Uterine smooth muscle cell (primary cell): ENCODE measurements around the gene SLC23A3. TPM values are rescaled to one million over a fixed set of nuclear protein-coding genes. Genes with fewer than 3 reads are reported as not detected.

Experiments
- total RNA-seq: library from RNA; depleted of rRNA; stranded (reverse); fragments of >200 nt; gene quantifications from 2 replicates; pipeline ENCODE4 v1.2.3, GENCODE V29; 2014

SLC23A3 gene
- 1.00 and 2.5 TPM in 2 replicates for total RNA-seq

DNA sequence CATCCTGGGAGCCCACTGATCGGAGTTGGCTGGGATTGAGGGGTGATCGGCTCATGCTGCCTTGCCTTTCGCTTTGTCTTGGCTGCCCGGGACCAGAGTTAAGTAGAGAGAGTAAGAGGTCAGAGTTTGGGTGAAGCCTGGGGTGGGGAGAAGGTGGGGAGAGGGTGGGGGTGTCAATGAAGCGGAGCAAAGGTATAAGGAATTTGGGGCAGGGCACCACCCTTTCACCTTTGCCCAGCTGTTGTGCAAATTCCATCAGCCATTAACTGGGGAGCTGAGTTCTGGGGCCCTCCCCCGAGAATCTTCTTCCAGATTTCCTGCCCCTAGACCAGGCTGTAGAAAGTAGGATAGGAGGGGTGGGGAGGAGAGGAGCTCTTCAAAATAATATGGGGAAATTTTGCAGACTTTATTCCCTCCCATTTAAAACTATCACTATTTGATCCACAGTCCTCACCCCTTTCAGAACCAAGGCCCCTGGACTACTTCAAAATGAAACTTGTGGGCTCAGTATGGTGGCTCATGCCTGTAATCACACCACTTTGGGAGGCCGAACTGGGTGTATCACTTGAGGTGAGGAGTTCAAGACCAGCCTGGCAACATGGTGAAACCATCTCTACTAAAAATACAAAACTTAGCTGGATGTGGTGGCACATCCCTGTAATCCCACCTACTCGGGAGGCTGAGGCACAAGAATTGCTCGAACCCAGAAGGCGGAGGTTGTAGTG is at the start of gene SLC23A3:
Gene SLC23A3, minus strand, starts transcription at position 100 of the 725 bp plus-strand sequence. Its CDS starts 45 bp downstream, at position 55.

GRCh38 chr2:219218732-219219701 is 49.2 kb upstream of the SLC23A3 start, which contains the start of gene ABCB6:
Gene ABCB6, minus strand, starts transcription at chr2:219218958. Its CDS starts 285 bp downstream, at chr2:219218673.

DNA sequence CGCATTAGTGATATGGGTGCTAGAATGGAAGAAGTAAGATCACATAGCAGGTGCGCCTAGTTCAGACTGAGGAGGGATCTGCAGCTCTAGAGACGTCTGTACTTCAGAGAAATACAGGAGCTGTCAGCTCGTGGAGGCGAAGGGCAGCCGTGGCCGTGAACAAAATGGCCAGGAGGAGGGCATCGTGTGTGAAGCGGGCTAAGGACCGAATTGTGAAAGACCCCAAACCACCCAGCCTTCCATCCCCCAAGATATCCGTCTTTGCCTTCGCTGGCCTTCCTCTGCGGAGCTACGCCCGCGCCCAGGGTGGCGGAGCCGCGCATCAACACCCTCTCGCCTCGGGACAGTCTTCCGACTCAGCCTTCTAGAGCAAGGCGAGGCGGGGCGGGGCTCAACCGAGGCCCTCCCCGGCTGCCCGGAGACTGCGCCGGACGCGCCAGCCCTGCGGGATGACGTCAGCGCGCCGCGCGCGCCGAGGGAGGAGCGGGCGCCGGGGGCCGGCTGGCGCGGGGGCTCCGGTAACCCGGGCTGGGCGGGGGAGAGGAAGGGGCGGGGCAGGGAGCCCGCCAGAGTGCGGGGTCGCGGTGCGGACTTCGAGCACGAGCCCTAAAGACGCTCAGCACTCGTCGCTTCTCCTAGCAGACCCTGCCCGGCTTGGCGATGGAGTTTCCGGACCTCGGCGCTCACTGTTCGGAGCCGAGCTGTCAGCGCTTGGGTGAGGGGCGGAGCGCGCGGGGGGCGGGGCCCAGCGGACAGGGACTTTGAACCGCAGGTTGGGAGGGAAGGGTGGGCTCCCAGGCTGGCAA is 36.7 kb upstream of the SLC23A3 start, which contains the start of gene ZFAND2B:
Gene ZFAND2B, plus strand, starts transcription at position 455 of the 806 bp plus-strand sequence. Its CDS starts 206 bp downstream, at position 661.

GRCh38 chr2:219177552-219178376 is 7.9 kb upstream of the SLC23A3 start, which contains the start of gene RETREG2:
Gene RETREG2, plus strand, starts transcription at chr2:219178275. Its CDS starts 78 bp downstream, at chr2:219178353.

GRCh38 chr2:219176818-219177551 is 7.2 kb upstream of the SLC23A3 start, which contains the start of gene CNPPD1:
Gene CNPPD1, minus strand, starts transcription at chr2:219176925. Its CDS starts 97 bp downstream, at chr2:219176828.

DNA sequence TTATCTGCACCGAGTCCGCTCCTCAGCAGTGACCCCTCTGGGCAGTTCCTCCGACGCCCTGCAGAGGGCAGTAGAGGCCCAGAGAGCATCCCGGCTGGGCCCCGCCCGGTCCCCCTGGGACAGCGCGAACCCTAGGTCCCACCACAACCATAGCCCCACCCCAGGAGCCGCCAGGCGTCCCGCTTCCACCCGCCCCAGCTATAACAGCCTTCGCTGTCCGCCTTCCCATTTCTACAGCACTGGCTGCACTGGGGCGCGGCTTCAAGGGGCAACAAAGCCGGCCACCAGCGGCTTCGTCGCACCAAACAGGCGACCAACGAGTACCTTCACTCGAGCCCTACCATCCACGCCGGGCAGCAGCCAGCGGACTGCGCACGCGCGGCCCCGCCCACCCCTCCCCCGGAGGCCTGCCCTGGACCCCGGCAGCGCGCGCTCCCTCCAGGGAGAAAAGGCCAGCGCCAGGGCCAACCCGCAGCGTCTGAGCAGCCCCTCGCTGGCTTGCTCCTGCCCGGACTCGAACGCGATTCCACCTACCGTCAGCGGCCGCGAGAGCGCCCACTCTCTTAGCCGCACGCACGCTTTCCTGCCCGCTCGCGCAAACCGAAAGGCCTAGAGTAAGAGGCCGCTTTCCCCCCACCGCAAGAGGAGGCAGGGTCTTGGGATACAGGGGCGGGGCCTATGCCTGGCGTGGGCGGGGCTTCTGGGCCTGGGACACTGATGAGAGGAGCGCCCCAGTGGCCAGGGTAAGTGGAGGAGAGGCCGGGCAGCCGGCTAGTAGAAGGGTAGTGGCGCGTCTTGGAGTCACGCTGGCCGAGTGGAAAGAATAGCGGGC is 9.4 kb downstream of the SLC23A3 start, which contains the start of gene NHEJ1:
Gene NHEJ1, minus strand, starts transcription at position 630 of the 832 bp plus-strand sequence. CDS start 2,453 bp downstream, outside the sequence.

Other genes with a start within 250 kb of the SLC23A3 start
- 0.22 and 0.25 TPM in 2 replicates for gene CDK5R2, start 210.4 kb downstream of the SLC23A3 start, total RNA-seq
- gene FEV, start 184.8 kb downstream of the SLC23A3 start, total RNA-seq = not detected in 2 replicates
- gene CRYBA2, start 176.6 kb downstream of the SLC23A3 start, total RNA-seq = not detected in 2 replicates
- gene CFAP65, start 128.5 kb downstream of the SLC23A3 start, total RNA-seq = not detected in 2 replicates
- 0.11 TPM in 1 of 2 replicates, not detected in the other for gene IHH, start 109.1 kb downstream of the SLC23A3 start, total RNA-seq
- gene NHEJ1, start 9.2 kb downstream of the SLC23A3 start, total RNA-seq = 19.7 and 23.9 TPM in 2 replicates
- 26.9 and 31.2 TPM in 2 replicates for gene CNPPD1, start 6.9 kb upstream of the SLC23A3 start, total RNA-seq
- 75.1 and 77.5 TPM in 2 replicates for gene RETREG2, start 8.2 kb upstream of the SLC23A3 start, total RNA-seq
- 25.5 and 30.0 TPM in 2 replicates for gene ZFAND2B, start 36.8 kb upstream of the SLC23A3 start, total RNA-seq
- gene ABCB6, start 48.9 kb upstream of the SLC23A3 start, total RNA-seq = 28.1 and 38.4 TPM in 2 replicates
- 27.0 and 40.4 TPM in 2 replicates for gene ATG9A, start 59.6 kb upstream of the SLC23A3 start, total RNA-seq
- 23.4 and 27.0 TPM in 2 replicates for gene ANKZF1, start 59.8 kb upstream of the SLC23A3 start, total RNA-seq
- gene GLB1L, start 75.4 kb upstream of the SLC23A3 start, total RNA-seq = 17.5 and 19.1 TPM in 2 replicates
- 42.4 and 48.9 TPM in 2 replicates for gene STK16, start 75.5 kb upstream of the SLC23A3 start, total RNA-seq
- 0.11 TPM in 1 of 2 replicates, not detected in the other for gene TUBA4B, start 83.2 kb upstream of the SLC23A3 start, total RNA-seq
- 6.9 and 11.5 TPM in 2 replicates for gene TUBA4A, start 83.9 kb upstream of the SLC23A3 start, total RNA-seq
- 47.1 and 51.1 TPM in 2 replicates for gene DNAJB2, start 109.3 kb upstream of the SLC23A3 start, total RNA-seq
- gene PTPRN, start 139.4 kb upstream of the SLC23A3 start, total RNA-seq = 9.0 and 58.1 TPM in 2 replicates
- gene RESP18, start 162.7 kb upstream of the SLC23A3 start, total RNA-seq = not detected in 2 replicates
- gene DNPEP, start 217.9 kb upstream of the SLC23A3 start, total RNA-seq = 80.4 and 85.0 TPM in 2 replicates
- gene DES, start 248.3 kb upstream of the SLC23A3 start, total RNA-seq = 284 and 858 TPM in 2 replicates